ENCODE results near the gene SH3D19. TPM values are rescaled to one million over a fixed set of nuclear protein-coding genes. Genes with fewer than 3 reads are reported as not detected.
"Not testable (repeated sequence)": the region's sequence is repeated elsewhere in the genome, so short reads cannot be mapped to it uniquely, and the experiment has no call there.

Gene SH3D19
- total RNA-seq, 1 donor from 2014 or later, result 32.4 TPM

DNA sequence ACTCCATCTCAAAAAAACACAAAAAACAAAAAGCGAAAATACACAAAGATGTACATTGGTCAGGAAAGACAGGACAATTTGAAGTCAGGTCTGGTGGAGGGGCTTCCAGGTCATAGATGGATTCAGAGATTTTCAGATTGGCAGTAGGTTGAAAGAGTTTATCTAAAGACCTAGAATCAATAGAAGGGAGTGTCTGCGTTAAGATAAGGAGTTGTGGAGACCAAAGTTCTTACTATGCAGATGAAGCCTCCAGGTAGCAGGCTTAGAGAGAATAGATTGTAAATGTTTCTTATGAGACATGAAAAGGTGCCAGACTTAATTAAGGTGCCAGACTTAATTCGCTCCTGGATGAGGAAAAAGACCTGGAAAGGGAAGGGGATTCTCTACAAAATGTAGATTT is 232.9 kb downstream of the SH3D19 start:
- DNase-seq (ENCODE audit: extremely low spot score, unreplicated experiment), result no peak
- Mint-ChIP-seq H3K27me3 (ENCODE audit: unreplicated experiment) (peaks cover 6% of the 10 kb centered on the region), H3K27ac (ENCODE audit: unreplicated experiment) (no peak overlapping the region)

DNA sequence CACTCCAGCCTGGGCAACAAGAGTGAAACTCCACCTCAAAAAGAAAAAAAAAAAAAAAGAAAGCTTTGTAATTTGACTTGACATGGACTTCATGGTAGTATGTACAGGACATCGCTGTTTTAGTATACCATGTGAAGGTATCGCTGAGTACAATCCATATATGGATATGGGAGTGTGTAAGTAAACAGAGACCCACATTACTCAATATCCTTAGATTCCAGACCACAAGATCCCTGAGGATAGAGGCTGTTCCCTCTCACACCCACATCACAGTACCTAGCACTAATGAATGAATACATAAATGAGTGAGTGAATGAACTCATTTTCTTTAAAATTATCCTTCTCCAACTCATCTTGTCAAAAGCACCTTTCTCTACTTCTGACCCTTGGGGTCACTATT is 234.4 kb downstream of the SH3D19 start:
- Mint-ChIP-seq H3K4me1 (ENCODE audit: unreplicated experiment) (no peaks in the 10 kb centered on the region), H3K4me3 (ENCODE audit: unreplicated experiment) (no peak overlapping the region), H3K27me3 (ENCODE audit: unreplicated experiment) (peaks cover 5% of the 10 kb centered on the region), H3K36me3 (ENCODE audit: unreplicated experiment) (no peaks in the 10 kb centered on the region), H3K27ac (ENCODE audit: unreplicated experiment) (no peak overlapping the region), H3K9me3 (ENCODE audit: unreplicated experiment) (no peaks in the 10 kb centered on the region)
- TF ChIP-seq, protein P1, sequence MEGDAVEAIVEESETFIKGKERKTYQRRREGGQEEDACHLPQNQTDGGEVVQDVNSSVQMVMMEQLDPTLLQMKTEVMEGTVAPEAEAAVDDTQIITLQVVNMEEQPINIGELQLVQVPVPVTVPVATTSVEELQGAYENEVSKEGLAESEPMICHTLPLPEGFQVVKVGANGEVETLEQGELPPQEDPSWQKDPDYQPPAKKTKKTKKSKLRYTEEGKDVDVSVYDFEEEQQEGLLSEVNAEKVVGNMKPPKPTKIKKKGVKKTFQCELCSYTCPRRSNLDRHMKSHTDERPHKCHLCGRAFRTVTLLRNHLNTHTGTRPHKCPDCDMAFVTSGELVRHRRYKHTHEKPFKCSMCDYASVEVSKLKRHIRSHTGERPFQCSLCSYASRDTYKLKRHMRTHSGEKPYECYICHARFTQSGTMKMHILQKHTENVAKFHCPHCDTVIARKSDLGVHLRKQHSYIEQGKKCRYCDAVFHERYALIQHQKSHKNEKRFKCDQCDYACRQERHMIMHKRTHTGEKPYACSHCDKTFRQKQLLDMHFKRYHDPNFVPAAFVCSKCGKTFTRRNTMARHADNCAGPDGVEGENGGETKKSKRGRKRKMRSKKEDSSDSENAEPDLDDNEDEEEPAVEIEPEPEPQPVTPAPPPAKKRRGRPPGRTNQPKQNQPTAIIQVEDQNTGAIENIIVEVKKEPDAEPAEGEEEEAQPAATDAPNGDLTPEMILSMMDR (IDR thresholded peaks at IDR 0.05), result no peak
- no peak for DNase-seq (ENCODE audit: extremely low spot score, unreplicated experiment)

More for the DNA sequence above, 232.9 kb downstream of the SH3D19 start:
- Mint-ChIP-seq H3K4me1 (ENCODE audit: unreplicated experiment) (no peaks in the 10 kb centered on the region), H3K4me3 (ENCODE audit: unreplicated experiment) (no peak overlapping the region), H3K9me3 (ENCODE audit: unreplicated experiment) (no peaks in the 10 kb centered on the region), H3K36me3 (ENCODE audit: unreplicated experiment) (no peaks in the 10 kb centered on the region)
- TF ChIP-seq, protein P1 (IDR thresholded peaks at IDR 0.05), result no peak

DNA sequence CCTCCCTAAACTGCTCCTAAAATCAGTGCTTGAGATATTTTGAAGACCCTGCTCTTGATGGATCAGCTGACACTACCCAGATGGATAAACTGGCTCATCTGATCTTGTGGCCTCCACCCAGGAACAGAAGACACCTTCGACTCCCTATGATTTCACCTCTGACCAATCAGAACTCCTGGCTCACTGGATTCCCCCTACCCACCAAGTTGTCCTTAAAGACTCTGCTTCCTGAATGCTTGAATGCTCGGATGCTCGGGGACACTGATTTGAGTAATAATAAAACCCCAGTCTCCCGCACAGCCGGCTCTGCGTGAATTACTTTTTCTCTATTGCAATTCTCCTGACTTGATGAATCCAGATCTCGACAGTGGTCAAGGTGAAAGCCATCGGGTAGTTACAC is 237.9 kb downstream of the SH3D19 start:
- Mint-ChIP-seq H3K36me3 (ENCODE audit: unreplicated experiment) (no peaks in the 10 kb centered on the region), H3K4me1 (ENCODE audit: unreplicated experiment) (no peaks in the 10 kb centered on the region), H3K27me3 (ENCODE audit: unreplicated experiment) (peaks cover 3% of the 10 kb centered on the region), H3K4me3 (ENCODE audit: unreplicated experiment) (no peak overlapping the region), H3K27ac (ENCODE audit: unreplicated experiment) (no peak overlapping the region), H3K9me3 (ENCODE audit: unreplicated experiment) (no peaks in the 10 kb centered on the region)
- TF ChIP-seq, protein P1 (IDR thresholded peaks at IDR 0.05), result no peak
- no peak for DNase-seq (ENCODE audit: extremely low spot score, unreplicated experiment)

DNA sequence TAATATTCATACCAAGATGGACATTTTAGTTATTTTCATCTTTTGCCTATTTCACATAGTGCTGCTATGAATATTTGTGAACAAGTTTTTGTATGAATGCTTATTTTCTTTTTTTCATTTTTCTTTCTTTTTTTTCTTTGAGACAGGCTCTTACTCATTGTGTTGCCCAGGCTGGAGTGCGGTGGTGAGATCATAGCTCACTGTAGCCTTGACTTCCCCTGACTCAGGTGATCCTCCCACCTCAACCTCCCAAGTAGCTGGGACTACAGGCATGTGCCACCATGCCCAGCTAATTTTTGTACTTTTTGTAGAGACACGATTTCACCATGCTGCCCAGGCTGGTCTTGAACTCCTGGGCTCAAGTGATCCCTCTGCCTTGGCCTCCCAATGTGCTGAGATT is 247.4 kb downstream of the SH3D19 start:
- H3K9me3 Mint-ChIP-seq (ENCODE audit: unreplicated experiment); H3K36me3 Mint-ChIP-seq (ENCODE audit: unreplicated experiment); H3K27ac Mint-ChIP-seq (ENCODE audit: unreplicated experiment); DNase-seq (ENCODE audit: extremely low spot score, unreplicated experiment); H3K4me1 Mint-ChIP-seq (ENCODE audit: unreplicated experiment); H3K27me3 Mint-ChIP-seq (ENCODE audit: unreplicated experiment); H3K4me3 Mint-ChIP-seq (ENCODE audit: unreplicated experiment): not testable (repeated sequence)

DNA sequence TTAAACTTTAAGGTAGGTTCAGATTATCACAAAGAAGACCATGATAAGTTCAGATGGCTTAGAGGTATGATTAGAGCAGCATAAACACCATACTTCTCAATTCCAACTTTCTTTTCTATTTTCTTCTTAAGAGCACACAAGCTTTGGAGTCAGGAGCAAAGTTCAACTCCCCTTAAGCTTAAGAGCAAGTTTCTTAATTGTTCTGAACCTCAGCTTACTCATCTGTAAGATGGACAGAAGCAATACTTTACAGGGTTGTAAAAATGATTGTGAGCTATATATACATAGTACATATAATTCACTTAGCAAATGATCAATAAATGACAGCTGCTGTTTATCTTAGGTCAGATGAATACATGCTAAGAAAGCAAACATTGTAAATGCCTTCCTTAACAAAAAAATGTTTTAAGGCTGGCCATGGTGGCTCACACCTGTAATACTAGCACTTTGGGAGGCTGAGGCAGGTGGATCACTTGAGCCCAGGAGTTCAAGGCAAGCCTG is 250.9 kb downstream of the SH3D19 start:
- Mint-ChIP-seq H3K36me3 (ENCODE audit: unreplicated experiment) (no peaks in the 10 kb centered on the region), H3K4me3 (ENCODE audit: unreplicated experiment) (no peak overlapping the region), H3K4me1 (ENCODE audit: unreplicated experiment) (no peaks in the 10 kb centered on the region), H3K27ac (ENCODE audit: unreplicated experiment) (no peak overlapping the region), H3K9me3 (ENCODE audit: unreplicated experiment) (no peaks in the 10 kb centered on the region), H3K27me3 (ENCODE audit: unreplicated experiment) (peaks cover 12% of the 10 kb centered on the region)
- no peak for DNase-seq (ENCODE audit: extremely low spot score, unreplicated experiment)
- TF ChIP-seq, protein P1 (IDR thresholded peaks at IDR 0.05), result no peak

Other genes starting within 250 kb of the SH3D19 start
- gene RPS3A, start 226.0 kb downstream of the SH3D19 start, total RNA-seq, result 1,534 and 1,586 TPM in 2 replicates
- not detected in 2 replicates for gene PRSS48, start 48.4 kb downstream of the SH3D19 start, total RNA-seq
- gene FHIP1A, start 83.6 kb upstream of the SH3D19 start, total RNA-seq, result 0.86 and 0.94 TPM in 2 replicates